Measurements from ENCODE around the gene PDE2A.

DNA sequence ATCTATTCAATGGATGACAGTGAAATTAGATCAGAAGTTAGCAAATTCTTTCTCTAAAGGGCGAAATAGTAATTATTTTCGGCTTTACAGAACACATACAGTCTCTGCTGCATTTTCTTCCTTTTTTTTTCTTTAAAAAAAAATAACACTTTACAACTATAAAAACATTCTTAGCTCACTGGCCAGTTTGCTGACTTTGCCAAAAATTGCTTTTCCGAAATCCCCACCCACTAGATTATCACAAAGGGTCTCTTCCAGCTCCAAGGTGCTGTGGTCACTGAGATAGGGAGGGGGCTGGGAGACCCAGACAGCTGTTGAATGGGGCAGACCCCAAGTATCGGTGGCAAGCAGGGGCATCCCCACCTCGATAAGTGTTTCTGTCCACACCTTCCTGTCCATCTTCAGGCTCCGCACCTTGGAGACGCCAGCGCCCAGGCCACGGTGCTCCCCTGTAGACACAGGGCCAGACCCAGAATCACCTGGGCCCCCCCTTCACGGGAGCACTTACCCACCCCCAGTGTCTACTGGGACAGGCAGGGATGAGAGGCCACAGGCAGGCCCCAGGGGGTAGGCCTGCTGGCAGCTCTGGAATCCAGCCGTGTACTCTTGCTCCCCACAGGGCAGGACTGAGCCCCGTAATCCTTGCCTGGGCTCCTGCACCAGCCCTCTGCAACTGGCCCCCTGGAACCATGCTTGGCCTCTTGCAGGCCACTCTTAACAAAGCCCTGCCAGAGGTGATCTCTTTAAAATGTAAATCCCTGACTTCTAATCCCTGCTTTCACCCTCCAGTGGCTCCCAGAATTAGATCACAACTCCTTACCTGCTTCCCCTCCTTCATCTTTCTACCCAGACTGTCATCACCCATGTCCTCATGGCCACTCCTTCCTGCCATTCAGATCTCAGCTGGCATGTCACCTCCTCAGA, 31.5 kb upstream of the PDE2A start:
- TF ChIP-seq, protein P1, sequence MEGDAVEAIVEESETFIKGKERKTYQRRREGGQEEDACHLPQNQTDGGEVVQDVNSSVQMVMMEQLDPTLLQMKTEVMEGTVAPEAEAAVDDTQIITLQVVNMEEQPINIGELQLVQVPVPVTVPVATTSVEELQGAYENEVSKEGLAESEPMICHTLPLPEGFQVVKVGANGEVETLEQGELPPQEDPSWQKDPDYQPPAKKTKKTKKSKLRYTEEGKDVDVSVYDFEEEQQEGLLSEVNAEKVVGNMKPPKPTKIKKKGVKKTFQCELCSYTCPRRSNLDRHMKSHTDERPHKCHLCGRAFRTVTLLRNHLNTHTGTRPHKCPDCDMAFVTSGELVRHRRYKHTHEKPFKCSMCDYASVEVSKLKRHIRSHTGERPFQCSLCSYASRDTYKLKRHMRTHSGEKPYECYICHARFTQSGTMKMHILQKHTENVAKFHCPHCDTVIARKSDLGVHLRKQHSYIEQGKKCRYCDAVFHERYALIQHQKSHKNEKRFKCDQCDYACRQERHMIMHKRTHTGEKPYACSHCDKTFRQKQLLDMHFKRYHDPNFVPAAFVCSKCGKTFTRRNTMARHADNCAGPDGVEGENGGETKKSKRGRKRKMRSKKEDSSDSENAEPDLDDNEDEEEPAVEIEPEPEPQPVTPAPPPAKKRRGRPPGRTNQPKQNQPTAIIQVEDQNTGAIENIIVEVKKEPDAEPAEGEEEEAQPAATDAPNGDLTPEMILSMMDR (IDR thresholded peaks at IDR 0.05): no peak
- no peak for TF ChIP-seq POLR2A (IDR thresholded peaks at IDR 0.05)
